Hepatocyte (in vitro differentiated cells): Measurements from ENCODE around the gene PUS7. TPM values are rescaled to one million over a fixed set of nuclear protein-coding genes. Genes with fewer than 3 reads are reported as not detected.
"Not testable (repeated sequence)": the region's sequence is repeated elsewhere in the genome, so short reads cannot be mapped to it uniquely, and the experiment has no call there.

Experiments
- DNase-seq: peaks from one replicate; pipeline ENCODE4 v3.0.0-alpha.2; 2016; ENCODE audit warnings: low spot score
- H2AFZ ChIP-seq: fragments of 200-600 bp; sonication (generic); 2 replicates; pipeline ENCODE4 v1.6.0; 2016; ENCODE audit warnings: antibody characterized with exemption, mild to moderate bottlenecking
- H3K27ac ChIP-seq: fragments of 200-600 bp; sonication (generic); 2 replicates; pipeline ENCODE4 v1.5.1; 2016; ENCODE audit warnings: mild to moderate bottlenecking
- H3K27me3 ChIP-seq: fragments of 200-600 bp; sonication (generic); 2 replicates; pipeline ENCODE4 v1.6.1; 2016
- H3K36me3 ChIP-seq: fragments of 200-600 bp; sonication (generic); replicated peaks from 2 replicates; pipeline ENCODE4 v1.5.1; 2016; ENCODE audit warnings: low read depth; ENCODE audit not compliant: insufficient read depth
- H3K4me1 ChIP-seq: fragments of 200-600 bp; sonication (generic); 2 replicates; pipeline ENCODE4 v1.5.1; 2016; ENCODE audit warnings: mild to moderate bottlenecking, moderate library complexity; ENCODE audit not compliant: insufficient read depth
- H3K4me2 ChIP-seq: fragments of 200-600 bp; sonication (generic); 2 replicates; pipeline ENCODE4 v1.6.0; 2016
- H3K4me3 ChIP-seq: fragments of 200-600 bp; sonication (generic); 2 replicates; pipeline ENCODE4 v1.5.1; 2016; ENCODE audit warnings: mild to moderate bottlenecking
- H3K79me2 ChIP-seq: fragments of 200-600 bp; sonication (generic); 2 replicates; pipeline ENCODE4 v1.6.0; 2017; ENCODE audit warnings: mild to moderate bottlenecking
- H3K9me2 ChIP-seq: fragments of 200-600 bp; sonication (generic); replicated peaks from 2 replicates; pipeline ENCODE4 v1.6.0; 2017; ENCODE audit warnings: mild to moderate bottlenecking; ENCODE audit not compliant: insufficient read depth
- H3K9me3 ChIP-seq: fragments of 200-600 bp; sonication (generic); 2 replicates; pipeline ENCODE4 v1.5.1; 2016; ENCODE audit warnings: low read depth, mild to moderate bottlenecking
- H4K20me1 ChIP-seq: fragments of 200-600 bp; sonication (generic); 2 replicates; pipeline ENCODE4 v1.6.0; 2016; ENCODE audit warnings: mild to moderate bottlenecking; ENCODE audit not compliant: insufficient read depth, poor library complexity, severe bottlenecking
- EZH2 ChIP-seq: fragments of 200-600 bp; sonication (generic); IDR thresholded peaks from 2 replicates; pipeline ENCODE4 v1.6.1; 2016; ENCODE audit warnings: antibody characterized with exemption, mild to moderate bottlenecking, borderline replicate concordance
- EZH2phosphoT487 ChIP-seq: fragments of 200-600 bp; sonication (generic); IDR thresholded peaks from one replicate; pipeline ENCODE4 v1.6.1; 2018; ENCODE audit warnings: antibody characterized with exemption, mild to moderate bottlenecking, low read depth, moderate library complexity; ENCODE audit not compliant: unreplicated experiment, severe bottlenecking
- WGBS: methylation state at CpG from one replicate; pipeline ENCODE4 v1.1.6; 2016; ENCODE audit warnings: low lambda C conversion rate; ENCODE audit errors: missing lambda C conversion rate; 5-methylcytosine and 5-hydroxymethylcytosine counted together
- polyA plus RNA-seq: library from polyadenylated mRNA; unstranded; fragments of >200 nt; fragmentation: Nextera tagmentation; extraction: Ambion mirVana; gene quantifications from 2 replicates; pipeline ENCODE4 v1.2.1, GENCODE V29; 2016
- total RNA-seq: library from RNA; depleted of rRNA; stranded (reverse); fragments of >200 nt; gene quantifications from 2 replicates; pipeline ENCODE4 v1.2.3, GENCODE V29; 2014
- TF ChIP-seq, protein P1 (sequence below): fragments of 200-600 bp; sonication (generic); IDR thresholded peaks from 2 replicates; pipeline ENCODE4 v1.5.1; 2016; ENCODE audit warnings: antibody characterized with exemption, mild to moderate bottlenecking; ENCODE audit not compliant: poor library complexity

Gene PUS7
- total and polyA plus RNA-seq, 2 experiments from 2014 or later = 4.3 to 12.6 TPM

- H3K36me3 ChIP-seq = no peaks in the 10 kb centered on the region
- H3K4me1 ChIP-seq = peaks cover 9% of the 10 kb centered on the region
- H3K4me2 ChIP-seq = no peak overlapping the region
- WGBS = 94% methylated on average over 10 of the region's 10 CpGs
- H3K9me2 ChIP-seq = no peaks in the 10 kb centered on the region
- DNase-seq = no peak
- peaks cover 27% of the 10 kb centered on the region for H3K79me2 ChIP-seq
- no peaks in the 10 kb centered on the region for H3K27me3 ChIP-seq
- H3K9me3 ChIP-seq = no peaks in the 10 kb centered on the region
- no peak overlapping the region for H3K27ac ChIP-seq
- no peak for TF ChIP-seq EZH2phosphoT487
- TF ChIP-seq EZH2 = no peak
- TF ChIP-seq, protein P1, sequence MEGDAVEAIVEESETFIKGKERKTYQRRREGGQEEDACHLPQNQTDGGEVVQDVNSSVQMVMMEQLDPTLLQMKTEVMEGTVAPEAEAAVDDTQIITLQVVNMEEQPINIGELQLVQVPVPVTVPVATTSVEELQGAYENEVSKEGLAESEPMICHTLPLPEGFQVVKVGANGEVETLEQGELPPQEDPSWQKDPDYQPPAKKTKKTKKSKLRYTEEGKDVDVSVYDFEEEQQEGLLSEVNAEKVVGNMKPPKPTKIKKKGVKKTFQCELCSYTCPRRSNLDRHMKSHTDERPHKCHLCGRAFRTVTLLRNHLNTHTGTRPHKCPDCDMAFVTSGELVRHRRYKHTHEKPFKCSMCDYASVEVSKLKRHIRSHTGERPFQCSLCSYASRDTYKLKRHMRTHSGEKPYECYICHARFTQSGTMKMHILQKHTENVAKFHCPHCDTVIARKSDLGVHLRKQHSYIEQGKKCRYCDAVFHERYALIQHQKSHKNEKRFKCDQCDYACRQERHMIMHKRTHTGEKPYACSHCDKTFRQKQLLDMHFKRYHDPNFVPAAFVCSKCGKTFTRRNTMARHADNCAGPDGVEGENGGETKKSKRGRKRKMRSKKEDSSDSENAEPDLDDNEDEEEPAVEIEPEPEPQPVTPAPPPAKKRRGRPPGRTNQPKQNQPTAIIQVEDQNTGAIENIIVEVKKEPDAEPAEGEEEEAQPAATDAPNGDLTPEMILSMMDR = no peak
- H4K20me1 ChIP-seq = no peaks in the 10 kb centered on the region
- no peak overlapping the region for H3K4me3 ChIP-seq
- no peak overlapping the region for H2AFZ ChIP-seq
Observed at GRCh38 chr7:105530126-105530525, 8.1 kb upstream of the PUS7 start.

- H4K20me1 ChIP-seq = not testable (repeated sequence)
- WGBS = 97% methylated on average over 5 of the region's 5 CpGs
Observed at GRCh38 chr7:105527737-105528136, 5.7 kb upstream of the PUS7 start.

DNA sequence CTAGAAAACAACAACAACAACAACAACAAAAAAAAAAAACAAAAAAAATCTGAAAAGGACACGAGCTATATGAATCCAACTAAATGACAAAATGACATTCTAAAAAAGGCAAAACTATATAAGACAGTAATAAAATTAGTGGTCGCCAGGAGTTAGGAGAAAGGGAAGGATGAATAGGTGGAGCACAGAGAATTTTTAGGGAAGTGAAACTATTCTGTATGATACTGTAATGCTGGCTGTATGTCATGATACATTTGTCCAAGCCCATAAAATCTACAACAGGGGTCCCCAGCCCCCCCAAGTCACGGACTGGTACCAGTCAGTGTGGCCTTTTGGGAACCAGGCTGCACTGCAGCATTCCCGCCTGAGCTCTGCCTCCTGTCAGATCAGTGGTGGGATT lies 2.8 kb upstream of the PUS7 start:
- H3K9me3 ChIP-seq = no peaks in the 10 kb centered on the region
- peaks cover 9% of the 10 kb centered on the region for H3K79me2 ChIP-seq
- DNase-seq = no peak
- no peak overlapping the region for H3K4me3 ChIP-seq
- no peaks in the 10 kb centered on the region for H4K20me1 ChIP-seq
- no peak for TF ChIP-seq EZH2
- TF ChIP-seq, protein P1 = no peak
- no peak for TF ChIP-seq EZH2phosphoT487
- no peak overlapping the region for H3K27ac ChIP-seq
- no peaks in the 10 kb centered on the region for H3K27me3 ChIP-seq
- no peak overlapping the region for H3K4me2 ChIP-seq
- H2AFZ ChIP-seq = no peak overlapping the region
- no peaks in the 10 kb centered on the region for H3K36me3 ChIP-seq
- H3K4me1 ChIP-seq = peaks cover 7% of the 10 kb centered on the region
- H3K9me2 ChIP-seq = no peaks in the 10 kb centered on the region
- 81% methylated on average over 4 of the region's 4 CpGs for WGBS

More at GRCh38 chr7:105527737-105528136, 5.7 kb upstream of the PUS7 start:
- H3K4me2 ChIP-seq, DNase-seq, H3K27me3 ChIP-seq, H3K36me3 ChIP-seq, H3K9me2 ChIP-seq, H3K27ac ChIP-seq, H3K4me1 ChIP-seq, H3K9me3 ChIP-seq, H3K79me2 ChIP-seq, H2AFZ ChIP-seq, H3K4me3 ChIP-seq: not testable (repeated sequence)

DNA sequence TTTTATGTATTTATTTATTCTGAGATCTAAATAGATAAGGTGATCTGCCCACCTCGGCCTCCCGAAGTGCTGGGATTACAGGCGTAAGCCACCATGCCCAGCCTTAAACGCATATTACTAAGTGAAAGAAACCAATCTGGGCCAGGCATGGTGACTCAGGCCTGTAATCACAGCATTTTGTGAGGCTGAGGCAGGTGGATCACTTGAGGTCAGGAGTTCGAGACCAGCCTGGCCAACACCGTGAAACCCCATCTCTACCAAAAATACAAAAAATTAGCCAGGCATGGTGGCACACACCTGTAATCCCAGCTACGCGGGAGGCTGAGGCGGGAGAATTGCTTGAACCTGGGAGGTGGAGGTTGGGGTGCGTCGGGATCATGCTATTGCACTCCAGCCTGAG lies 2.4 kb upstream of the PUS7 start:
- not testable (repeated sequence) for H3K9me2 ChIP-seq, H4K20me1 ChIP-seq, H3K4me3 ChIP-seq, H3K27me3 ChIP-seq, H3K9me3 ChIP-seq, H3K36me3 ChIP-seq, H2AFZ ChIP-seq, H3K4me2 ChIP-seq, H3K4me1 ChIP-seq, DNase-seq, H3K27ac ChIP-seq
- peaks cover 13% of the 10 kb centered on the region for H3K79me2 ChIP-seq
- 94% methylated on average over 11 of the region's 11 CpGs for WGBS
